HG03521 (cell line): ENCODE measurements around the gene WDR90.

Experiments
- ATAC-seq: cut with Tn5 transposase; IDR thresholded peaks from one replicate; pipeline ENCODE4 v1.9.1; 2021; ENCODE audit warnings: mild to moderate bottlenecking, moderate library complexity; ENCODE audit not compliant: unreplicated experiment

Gene WDR90

GRCh38 chr16:637081-638018 is 11.8 kb upstream of the WDR90 start:
- no peak for ATAC-seq

DNA sequence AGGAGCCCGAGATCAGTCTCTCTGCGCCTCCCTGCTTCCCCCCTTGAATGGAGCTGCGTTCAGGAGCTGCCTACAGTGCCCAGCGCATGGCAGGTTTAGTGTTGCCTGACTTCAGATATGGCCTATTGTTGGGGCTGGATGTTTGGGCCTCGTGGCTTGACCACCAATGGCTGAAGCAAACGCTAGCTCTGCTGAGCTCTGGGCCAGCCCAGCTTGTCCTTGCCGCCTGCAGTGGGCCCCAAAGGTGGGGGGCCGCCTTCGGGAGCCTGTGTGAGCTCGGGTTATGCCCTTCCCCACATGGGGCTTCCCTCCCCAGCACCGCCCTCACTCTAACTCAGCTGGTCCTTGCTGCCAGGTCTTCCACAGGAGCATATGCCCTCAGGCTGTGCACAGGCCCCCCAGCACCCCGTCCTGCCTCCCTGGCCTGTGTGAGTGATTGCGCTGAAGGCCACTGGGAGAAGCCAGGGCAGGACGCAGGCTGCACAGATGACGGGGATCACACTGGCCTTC is 11.1 kb upstream of the WDR90 start:
- ATAC-seq: no peak

- ATAC-seq: no peak
These were observed 10.3 kb upstream of the WDR90 start for GRCh38 chr16:638836-639235.

- ATAC-seq: no peak
These were observed 8.6 kb upstream of the WDR90 start for GRCh38 chr16:640614-641013.

DNA sequence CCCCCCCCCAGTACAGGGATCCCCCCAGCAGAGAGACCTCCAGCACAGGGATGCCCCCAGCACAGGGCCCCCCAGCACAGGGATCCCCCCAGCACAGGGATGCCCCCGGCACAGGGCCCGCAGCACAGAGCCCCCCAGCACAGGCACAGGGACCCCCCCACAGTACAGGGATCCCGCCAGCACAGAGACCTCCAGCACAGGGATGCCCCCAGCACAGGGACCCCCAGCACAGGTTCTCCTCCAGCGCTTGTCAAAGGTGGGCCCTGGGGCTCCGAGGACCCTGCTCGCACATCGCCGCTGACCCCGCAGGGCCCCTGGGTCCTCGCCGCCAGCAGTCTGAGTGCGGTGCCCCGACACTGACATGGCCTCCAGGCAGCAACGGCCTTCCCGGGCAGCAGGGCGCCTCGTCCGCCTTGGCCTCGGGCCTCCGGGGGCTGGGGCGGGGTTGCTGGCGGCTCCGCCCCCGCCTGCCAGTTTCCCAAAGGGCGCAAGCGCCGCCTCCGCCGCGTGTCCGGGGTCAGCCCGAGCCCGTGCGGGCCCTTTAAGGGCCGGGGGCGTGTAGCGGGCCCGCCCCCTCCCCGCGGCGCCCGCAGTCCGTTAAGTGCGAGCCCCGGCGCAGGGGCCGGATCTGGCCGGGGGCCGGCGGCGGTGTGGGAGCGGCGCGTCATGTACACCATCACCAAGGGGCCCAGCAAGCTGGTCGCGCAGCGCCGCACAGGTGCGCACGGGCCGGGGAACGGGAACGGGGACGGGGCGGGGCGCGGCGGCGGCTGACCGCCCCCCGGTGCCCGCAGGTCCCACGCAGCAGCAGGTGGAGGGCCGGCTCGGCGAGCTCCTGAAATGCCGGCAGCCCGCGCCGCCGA is 7.6 kb upstream of the WDR90 start, which contains the start of gene MCRIP2:
Gene MCRIP2 (plus strand): TSS at position 503 of the 863 bp plus-strand sequence. CDS start 164 bp downstream, at position 667.
- ATAC-seq: peak; percentile 41

GRCh38 chr16:642189-643049 is 6.7 kb upstream of the WDR90 start:
- peak; percentile 39 for ATAC-seq

DNA sequence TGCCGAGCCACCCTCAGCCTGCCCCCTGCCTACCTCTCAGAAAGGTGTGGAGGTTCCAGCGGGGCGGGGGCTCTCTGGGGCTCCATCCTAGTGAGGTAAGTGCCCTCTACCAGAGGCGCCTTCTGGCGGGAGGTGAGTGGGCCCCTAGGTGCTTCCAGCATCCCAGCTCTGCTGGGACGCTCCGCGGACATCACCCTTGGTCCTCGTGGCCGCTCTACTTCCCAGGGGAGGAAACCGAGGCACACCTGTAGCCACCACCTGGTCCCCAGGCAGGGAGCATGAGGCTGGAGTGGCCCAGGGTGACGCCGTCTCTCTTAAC is 6.2 kb upstream of the WDR90 start:
- ATAC-seq: no peak

- no peak for ATAC-seq
These were observed 4.6 kb upstream of the WDR90 start for GRCh38 chr16:644556-644955.

DNA sequence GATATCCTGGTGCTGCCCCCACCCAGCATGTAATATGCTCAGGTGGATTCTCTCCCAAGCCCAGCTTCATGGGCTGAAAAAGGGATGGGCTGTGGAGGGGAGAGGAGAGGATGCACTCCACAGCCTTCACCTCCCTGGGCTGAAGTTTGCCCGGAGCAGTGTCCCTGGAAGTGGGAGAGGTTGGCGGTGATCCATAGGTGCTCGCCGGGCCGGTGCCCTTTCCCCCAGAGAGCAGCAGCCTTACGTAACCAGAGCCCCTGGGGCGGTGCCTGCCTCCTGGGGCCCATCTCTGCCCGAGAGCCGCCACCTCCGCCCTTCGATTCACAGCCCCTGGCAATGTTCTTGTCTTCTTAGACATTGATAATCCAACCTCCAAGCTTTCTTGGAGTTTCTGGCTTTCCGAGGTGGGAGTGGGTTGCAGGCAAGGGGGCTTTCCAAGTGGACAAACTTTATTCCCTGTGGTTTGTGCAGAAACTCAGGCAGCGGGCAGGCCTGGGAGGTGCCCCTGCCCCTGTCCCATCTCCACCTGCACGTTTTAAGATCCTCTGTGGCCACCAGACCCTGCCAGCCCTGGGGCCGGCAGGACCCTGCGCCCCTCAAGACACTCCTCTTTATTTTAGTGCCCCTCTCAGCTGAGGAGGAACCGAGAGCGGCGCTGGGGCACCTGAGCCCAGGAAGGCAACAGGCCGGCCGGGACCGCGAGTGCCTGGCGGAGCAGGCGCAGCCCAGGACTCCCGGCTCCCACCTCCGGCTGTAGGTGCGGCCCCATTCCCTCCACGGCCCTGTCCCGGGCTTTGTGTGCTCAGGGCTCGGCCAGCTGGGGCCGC is 3.1 kb upstream of the WDR90 start:
- no peak for ATAC-seq

DNA sequence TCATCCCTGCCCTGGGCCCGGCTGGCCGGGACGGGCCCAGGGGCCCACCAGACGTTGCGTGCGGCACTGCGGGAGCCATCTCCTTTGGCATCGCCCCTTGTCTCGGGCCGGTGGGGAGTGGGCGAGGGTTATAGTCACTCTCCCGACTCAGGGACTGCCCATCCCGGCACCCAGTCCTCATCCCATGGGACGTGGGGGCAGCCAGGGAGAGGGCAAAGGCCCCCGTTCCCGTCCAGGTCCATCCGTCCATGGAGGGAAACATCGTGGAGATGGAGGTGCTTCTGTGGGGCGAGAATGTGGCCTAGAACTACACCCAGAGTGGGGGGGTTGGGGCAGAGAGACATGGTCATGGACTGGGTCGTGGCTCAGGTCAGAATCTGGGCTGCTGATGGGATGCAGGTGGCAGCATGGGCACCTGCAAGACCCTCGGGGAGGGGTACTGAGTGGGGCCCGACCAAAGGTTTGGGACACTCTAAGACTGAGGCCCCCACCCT is 2.4 kb upstream of the WDR90 start:
- no peak for ATAC-seq

- no peak for ATAC-seq
These were observed 1.8 kb upstream of the WDR90 start for GRCh38 chr16:647173-647902.

DNA sequence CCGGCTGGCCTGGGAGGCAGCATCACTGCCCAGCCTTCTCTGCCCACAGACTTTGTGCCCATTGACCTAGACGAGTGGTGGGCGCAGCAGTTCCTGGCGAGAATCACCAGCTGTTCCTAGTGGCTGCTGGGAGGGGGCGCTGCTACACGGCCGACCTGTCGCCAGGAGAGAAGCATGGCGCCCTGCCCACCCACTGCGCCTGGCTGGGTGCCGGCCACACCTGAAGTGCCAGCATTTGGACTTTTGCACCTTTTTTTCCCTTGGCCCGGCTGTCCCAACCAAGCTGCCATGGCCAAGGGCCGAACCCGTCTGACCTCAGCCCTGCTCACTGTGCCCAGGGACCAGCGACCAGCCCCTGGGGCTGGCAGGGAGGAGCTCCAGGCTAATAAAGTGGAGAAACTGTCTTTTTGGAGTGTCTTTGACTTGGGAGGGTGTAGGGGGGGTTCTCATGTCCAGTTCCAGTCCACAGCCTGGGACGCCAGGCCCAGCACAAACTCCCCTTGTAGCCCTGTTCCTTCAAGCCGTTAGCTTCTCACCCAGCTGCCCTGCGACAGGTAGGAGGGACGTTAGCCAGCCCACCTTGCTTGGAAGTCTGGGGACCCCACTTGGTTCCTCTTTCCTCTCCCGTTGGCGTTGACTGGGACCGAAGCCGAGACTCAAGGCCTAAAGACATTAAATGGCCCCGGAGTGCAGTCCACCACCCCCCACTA is 939 bp upstream of the WDR90 start:
- no peak for ATAC-seq

- peak; percentile 6 for ATAC-seq
These were observed 466 bp downstream of the WDR90 start for GRCh38 chr16:649631-650030.

DNA sequence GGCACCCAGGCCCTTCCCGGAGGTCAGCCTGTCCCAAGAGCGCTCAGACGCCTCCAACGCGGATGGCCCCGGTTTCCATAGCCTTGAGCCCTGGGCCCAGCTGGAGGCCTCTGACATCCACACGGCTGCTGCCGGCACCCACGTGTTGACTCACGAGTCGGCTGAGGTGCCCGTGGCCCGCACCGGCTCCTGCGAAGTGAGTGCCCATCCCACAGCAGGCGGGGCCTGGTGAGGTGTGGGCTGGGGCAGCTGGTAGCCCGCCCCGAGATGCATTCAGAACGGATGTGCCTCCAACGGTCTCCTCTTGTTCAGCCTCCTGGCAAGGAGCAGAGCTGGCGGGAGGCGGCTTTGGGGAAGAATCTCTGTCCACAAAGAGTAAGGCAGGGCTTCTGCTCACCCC is 2.7 kb downstream of the WDR90 start:
- no peak for ATAC-seq

- ATAC-seq: no peak
These were observed 3.5 kb downstream of the WDR90 start for GRCh38 chr16:652454-653305.

DNA sequence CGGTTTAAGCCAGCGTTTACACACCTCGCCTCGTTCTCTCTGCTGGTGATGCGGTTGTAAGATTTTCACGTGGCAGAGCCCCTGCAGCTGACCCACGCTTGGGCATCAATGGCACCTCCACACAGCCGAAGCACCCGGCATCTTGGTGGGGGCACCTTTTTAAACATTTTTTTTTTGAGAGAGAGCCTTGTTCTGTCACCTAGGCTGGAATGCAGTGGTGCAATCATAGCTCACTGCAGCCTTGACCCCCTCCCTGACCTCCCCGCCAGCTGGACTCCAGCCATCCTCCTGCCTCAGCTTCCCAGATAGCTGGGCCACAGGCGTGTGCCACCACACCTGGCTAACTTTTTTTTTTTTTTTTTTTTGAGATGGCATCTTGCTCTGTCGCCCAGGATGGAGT is 4.9 kb downstream of the WDR90 start:
- no peak for ATAC-seq

GRCh38 chr16:657487-657886 is 8.3 kb downstream of the WDR90 start:
- ATAC-seq: no peak
